ENCODE measurements around the gene KHK. TPM values are rescaled to one million over a fixed set of nuclear protein-coding genes. Genes with fewer than 3 reads are reported as not detected.

Gene KHK
- total RNA-seq, 6 experiments from 2014 or later: 101 to 283 (median 206) TPM

DNA sequence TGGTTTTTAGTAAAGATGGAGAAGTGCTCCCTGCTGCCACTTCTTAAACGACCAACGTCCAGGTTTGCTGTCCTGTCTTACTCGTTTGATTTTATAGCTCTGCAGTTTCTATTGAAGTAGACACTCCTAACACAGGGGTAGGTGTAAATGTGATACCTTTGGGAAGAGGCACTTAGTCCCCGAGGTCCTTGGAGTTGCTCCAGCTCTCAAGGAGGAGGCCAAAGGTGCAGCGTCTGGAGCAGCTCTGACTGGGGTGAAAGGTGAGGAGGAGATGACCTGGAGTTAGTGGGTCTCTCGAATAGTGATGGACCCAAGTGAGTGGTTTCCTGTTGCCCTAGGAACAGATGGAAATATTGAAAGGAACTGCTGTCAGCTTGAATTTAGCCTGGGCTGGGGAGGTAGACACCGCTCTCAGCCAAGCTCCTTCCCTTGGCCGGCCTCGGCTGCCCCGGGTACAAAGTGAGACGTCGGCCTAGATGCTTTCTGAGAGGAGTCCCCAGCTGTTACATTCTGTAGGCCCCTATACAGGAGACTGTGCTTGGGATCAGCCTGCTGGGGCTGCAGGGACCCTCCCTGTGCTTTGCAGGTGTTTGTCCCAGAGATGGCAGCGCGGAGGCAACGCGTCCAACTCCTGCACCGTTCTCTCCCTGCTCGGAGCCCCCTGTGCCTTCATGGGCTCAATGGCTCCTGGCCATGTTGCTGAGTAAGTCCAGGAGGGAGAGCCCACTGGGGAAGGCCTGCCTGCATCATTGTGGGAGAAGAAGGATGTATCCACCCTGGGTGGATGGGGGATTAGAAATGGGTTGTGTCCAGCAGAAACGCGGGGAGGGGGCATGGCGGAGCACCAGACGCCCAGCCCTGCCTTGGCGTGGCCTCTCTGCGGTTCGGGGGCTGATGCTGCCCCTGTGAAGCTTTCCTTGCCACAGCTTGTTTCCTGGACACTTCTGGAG lies 5.4 kb downstream of the KHK start:
- Histone ChIP-seq H3K36me3 (peaks cover 0 to 6% (median 2%) of the 10 kb centered on the region in 4 donors), H3K27ac (peak overlapping the region in 2 of 3 donors; percentile 78 to 90), H3K4me3 (no peak overlapping the region), H3K9me3 (no peaks in the 10 kb centered on the region), H3K27me3 (no peaks in the 10 kb centered on the region), H3K4me1 (peaks cover 0 to 70% (median 23%) of the 10 kb centered on the region in 4 donors)
- TF ChIP-seq, protein P1, sequence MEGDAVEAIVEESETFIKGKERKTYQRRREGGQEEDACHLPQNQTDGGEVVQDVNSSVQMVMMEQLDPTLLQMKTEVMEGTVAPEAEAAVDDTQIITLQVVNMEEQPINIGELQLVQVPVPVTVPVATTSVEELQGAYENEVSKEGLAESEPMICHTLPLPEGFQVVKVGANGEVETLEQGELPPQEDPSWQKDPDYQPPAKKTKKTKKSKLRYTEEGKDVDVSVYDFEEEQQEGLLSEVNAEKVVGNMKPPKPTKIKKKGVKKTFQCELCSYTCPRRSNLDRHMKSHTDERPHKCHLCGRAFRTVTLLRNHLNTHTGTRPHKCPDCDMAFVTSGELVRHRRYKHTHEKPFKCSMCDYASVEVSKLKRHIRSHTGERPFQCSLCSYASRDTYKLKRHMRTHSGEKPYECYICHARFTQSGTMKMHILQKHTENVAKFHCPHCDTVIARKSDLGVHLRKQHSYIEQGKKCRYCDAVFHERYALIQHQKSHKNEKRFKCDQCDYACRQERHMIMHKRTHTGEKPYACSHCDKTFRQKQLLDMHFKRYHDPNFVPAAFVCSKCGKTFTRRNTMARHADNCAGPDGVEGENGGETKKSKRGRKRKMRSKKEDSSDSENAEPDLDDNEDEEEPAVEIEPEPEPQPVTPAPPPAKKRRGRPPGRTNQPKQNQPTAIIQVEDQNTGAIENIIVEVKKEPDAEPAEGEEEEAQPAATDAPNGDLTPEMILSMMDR (IDR thresholded peaks at IDR 0.05): no peak
- no peak for TF ChIP-seq POLR2A (IDR thresholded peaks at IDR 0.05)
- intact Hi-C loops (cut with DNase I): loop anchor here (10.0 kb wide), 3 partner anchors 103 to 203 kb away; partner anchors contain the start of gene DNAJC5G (in 1 of the 2)
- no peak for ATAC-seq
- no peak for DNase-seq
- 45% methylated on average over 16 of the region's 25 CpGs for whole genome bisulfite sequencing (ENCODE audit: insufficient coverage, low coverage, low lambda C conversion rate, missing lambda C conversion rate)

- 44% methylated on average over 8 of the region's 10 CpGs for WGBS (ENCODE audit: insufficient coverage, low coverage, low lambda C conversion rate, missing lambda C conversion rate)
- peak overlapping the region in 2 of 3 donors; percentile 78 to 90 for H3K27ac ChIP-seq
- DNase-seq: peak; percentile 94 to 98 (median 96)
- no peaks in the 10 kb centered on the region for H3K27me3 ChIP-seq
- TF ChIP-seq, protein P1 (IDR thresholded peaks at IDR 0.05): no peak
- TF ChIP-seq POLR2A (IDR thresholded peaks at IDR 0.05): peak; percentile 19
- H3K4me1 ChIP-seq: peaks cover 0 to 70% (median 23%) of the 10 kb centered on the region in 4 donors
- H3K9me3 ChIP-seq: no peaks in the 10 kb centered on the region
- peak overlapping the region; percentile 4 to 45 (median 16) for H3K4me3 ChIP-seq
- intact Hi-C loops (cut with DNase I): loop anchor here (10.0 kb wide), 3 partner anchors 102 to 202 kb away; partner anchors contain the start of gene DNAJC5G (in 1 of the 2)
- H3K36me3 ChIP-seq: peaks cover 0 to 14% (median 6%) of the 10 kb centered on the region in 4 donors
- peak; percentile 53 to 68 (median 57) for ATAC-seq
These were observed 6.3 kb downstream of the KHK start for GRCh38 chr2:27092696-27093429.

DNA sequence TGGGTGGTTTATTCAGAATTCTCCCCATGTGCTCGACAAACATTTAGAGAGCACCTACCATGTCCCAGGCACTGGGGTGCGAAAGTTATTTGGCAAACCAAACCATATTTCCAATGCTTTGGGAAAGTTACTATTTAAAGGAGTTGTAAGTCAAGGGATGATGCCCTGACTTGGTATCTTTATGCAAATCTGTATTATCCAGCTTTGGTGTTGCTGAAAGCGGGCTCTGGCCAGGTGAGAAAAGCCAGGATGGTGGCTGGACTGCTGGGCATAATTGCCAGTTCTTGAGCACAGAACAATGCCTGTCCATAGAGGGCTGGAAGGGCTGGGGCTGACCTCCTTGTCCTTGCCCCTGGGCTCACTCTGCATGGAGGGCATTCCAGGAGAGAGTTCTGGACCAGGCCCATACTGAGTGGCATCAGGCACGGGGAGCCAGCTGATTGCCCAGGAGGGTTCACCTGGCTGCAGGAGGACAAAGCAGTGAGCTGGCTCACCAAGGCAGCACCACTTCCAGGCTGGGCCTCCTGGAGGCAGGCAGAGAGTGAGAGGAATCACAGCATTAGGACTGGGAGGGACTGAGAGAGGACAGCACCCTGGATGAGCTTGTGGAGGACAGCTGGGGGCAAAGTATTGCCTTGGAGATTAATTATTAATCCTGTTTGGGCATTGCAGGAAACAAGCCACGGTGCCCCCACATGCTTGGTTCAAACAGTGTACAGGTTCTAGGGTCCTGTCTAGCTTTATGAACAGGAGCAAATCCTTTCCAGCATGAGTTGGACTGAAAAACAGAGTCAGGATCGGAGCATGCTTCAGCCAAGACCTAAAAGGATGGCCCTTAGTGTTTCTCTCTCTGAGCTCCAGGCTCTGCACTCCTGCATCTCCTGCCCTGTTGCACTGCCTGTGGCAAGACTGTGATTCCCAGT lies 7.1 kb downstream of the KHK start:
- H3K9me3 ChIP-seq: no peaks in the 10 kb centered on the region
- WGBS (ENCODE audit: insufficient coverage, low coverage, low lambda C conversion rate, missing lambda C conversion rate): 23% methylated on average over 4 of the region's 6 CpGs
- H3K4me1 ChIP-seq: peaks cover 0 to 70% (median 23%) of the 10 kb centered on the region in 4 donors
- intact Hi-C loops (cut with DNase I): loop anchor here (10.0 kb wide), 3 partner anchors 101 to 201 kb away; partner anchors contain the start of gene DNAJC5G (in 1 of the 2)
- H3K4me3 ChIP-seq: peak overlapping the region; percentile 16 to 45 (median 41)
- H3K27me3 ChIP-seq: no peaks in the 10 kb centered on the region
- H3K27ac ChIP-seq: peak overlapping the region; percentile 52 to 90 (median 78)
- DNase-seq: peak; percentile 61 to 95 (median 92)
- TF ChIP-seq, protein P1 (IDR thresholded peaks at IDR 0.05): peak in 1 of 4 donors; percentile 7
- peak; percentile 68 for TF ChIP-seq POLR2A (IDR thresholded peaks at IDR 0.05)
- ATAC-seq: peak; percentile 52 to 74 (median 68)
- peaks cover 0 to 16% (median 8%) of the 10 kb centered on the region in 4 donors for H3K36me3 ChIP-seq
